Cerebellar nuclear complex (tissue), 1 donor: ENCODE data around the gene SRXN1.

ENCODE experiments used
- DNase-seq, 2 experiments: peaks; one replicate each; lab custom pipeline; 2025; lab: John Stamatoyannopoulos, UW

Gene SRXN1

DNA sequence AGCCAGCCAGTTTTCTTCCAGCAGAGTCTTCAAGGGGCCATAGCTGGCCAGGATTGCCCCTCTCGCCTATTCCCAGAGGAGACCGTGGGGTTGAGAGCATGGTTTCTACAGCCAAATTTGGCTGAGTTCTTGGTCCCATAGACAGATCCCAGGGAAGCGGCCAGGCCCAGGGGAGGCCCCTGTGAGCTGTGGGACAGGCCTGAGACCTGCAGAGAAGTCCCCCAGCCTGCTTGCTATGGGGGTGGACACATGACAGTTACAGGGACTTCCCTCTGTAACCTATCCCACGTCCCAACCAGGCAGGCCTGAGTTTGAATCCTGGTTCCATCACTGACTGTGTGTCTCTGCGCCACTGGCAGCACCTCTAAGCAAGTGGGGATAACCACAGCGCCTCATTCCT is 45.5 kb downstream of the SRXN1 start:
- DNase-seq, result no peak

DNA sequence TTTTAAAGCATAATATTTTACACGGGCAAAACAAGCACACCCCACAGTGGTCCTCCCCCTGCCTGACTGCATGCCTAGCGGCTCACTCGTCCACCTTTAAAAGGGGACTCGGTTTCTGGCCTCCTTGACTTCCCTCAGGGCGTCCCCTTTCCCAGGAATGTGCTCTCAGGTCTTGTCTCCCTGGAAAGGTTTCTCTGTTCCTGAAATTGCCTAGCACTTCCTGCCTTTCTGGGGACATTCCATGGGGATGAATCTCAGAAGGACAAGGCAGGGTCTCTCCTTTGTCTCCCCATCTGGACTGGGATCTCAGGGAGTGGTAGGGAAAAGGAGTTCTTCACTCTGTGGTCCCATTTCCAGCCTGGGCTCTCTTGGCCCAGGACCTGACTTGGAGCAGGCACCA is 47.8 kb downstream of the SRXN1 start:
- no peak for DNase-seq

DNA sequence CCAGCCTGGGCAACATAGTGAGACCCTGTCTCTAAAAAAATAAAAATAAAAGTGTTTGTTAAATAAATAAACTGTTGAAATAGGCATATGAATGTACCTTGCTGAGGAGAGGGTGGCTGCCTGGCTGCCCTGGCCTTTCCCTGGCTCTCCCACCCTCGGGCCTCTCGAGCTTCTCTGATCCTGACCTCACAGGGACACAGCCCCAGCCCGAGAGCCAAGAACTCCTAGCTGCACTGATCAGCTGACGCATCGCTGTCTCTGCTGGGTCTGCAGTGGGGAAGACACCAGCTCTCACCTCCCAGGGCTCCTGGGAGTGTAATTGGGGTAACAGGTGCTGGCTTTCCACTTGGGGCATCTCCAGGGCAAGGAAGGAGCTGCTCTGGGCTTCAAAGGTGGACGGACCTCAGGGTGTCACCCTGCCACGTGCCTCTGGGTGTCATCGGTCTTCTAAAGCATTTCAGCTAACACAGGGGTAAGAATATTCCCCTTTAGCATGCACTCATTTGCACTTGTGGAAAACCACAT is 49.8 kb downstream of the SRXN1 start:
- DNase-seq, result no peak

DNA sequence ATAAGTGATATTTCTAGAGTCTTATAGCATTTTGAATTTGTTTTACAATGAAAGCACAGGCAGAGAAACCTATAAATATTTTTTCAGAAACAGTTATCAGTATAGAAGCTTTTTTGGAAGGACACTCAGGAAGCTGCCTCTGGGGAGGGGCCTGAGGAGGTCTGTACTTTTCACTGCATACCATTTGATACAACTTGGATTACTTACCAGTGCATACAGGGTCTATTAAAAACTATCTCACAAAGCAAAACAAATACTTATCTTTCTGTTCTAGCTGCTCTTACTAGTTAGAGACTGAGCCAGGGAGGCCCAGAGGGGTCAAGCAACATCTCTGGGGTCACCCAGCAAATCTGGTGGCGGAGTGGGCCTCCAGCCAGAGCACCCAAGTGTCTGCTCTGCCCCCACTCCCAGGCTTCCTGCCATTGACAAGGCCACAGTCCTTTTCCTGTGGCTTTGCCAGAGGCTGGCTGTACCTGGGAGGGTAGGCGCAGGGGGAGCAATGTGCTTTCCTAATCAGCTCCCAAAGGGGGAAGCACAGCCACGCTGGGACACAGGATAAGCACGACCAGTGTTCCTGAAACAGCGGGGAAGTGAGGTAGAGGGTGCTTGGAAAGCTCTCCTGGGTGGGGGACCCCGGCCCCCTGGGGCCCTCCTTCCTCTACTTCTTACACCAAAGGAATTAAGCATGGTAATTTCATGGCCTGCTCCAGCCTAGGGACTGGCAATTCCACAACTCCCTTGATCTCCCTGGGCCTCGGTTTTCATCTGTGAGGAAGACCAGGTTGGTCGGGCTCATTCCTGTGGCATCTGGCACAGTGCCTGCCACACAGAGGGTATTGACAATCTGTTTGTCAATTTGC is 50.7 kb downstream of the SRXN1 start:
- DNase-seq, result no peak

DNA sequence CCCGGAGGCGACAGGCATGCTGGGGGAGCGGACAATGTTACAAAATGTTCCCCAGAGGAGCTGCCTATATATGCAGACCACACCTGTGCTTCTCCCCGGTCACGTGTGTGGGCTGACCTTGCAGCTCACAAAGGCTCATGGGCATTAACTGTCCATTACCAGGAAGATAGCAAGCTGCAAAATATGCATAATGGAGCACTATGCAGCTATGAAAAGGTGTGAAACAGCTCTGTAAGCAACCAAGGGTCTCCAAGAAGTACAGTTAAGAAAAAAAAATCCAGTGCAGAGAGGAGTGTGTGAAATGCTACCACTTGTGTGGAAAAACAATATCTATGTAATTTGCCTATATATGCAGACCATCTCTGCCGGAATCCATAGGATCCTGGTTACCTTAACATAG is 52.3 kb downstream of the SRXN1 start:
- DNase-seq, result no peak

DNA sequence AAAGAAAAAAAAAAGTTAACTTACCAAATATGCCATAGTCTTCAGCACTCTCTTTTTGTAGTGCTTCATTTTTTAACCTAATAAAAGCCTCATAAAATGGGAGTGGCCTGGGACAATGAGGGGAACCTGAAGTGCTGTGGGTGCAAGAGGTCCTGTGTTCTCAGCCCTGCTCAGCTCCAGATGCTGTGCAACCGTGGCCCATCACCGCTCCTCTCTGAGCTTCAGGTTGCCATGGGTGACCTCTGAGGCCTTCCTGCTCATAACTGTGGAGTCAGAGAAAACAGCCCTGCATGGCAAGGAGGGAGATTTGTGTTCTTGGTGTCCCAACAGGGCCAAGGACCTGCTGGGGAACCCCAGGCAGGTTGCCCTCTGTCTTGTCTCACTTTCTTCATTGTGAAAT is 52.9 kb downstream of the SRXN1 start:
- no peak for DNase-seq

DNA sequence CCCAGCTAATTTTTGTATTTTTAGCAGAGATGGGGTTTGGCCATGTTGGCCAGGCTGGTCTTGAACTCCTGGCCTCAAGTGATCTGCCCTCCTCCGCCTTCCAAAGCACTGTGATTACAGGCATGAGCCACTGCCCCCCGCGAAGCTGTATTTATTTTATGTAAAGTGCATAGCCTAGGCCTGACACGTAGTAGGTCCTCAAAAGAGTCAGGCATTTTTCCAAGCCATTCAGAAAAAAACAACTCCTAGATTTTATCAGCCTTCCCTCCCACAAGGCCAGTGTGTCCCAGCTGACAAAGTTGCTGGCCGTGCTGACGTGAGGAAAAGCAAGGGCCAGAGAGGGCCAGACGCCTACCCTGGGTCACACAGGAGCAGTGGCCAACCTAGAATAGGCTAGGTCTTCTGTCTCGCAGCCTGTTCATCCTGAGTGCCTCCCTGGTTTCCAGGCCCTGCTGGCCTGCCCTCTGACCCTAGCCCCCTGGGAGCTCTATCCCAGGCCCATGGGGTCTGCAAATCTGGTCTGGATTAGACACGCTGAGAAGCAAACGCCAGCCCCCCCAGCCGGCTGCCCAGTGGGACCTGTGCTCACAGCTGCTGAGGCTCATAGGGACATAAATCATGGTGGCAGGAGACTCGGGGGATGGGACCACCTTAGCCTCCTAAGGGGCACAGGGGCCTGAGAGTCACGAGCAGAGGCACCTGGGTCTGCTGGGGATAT is 54.7 kb downstream of the SRXN1 start:
- DNase-seq, result no peak

DNA sequence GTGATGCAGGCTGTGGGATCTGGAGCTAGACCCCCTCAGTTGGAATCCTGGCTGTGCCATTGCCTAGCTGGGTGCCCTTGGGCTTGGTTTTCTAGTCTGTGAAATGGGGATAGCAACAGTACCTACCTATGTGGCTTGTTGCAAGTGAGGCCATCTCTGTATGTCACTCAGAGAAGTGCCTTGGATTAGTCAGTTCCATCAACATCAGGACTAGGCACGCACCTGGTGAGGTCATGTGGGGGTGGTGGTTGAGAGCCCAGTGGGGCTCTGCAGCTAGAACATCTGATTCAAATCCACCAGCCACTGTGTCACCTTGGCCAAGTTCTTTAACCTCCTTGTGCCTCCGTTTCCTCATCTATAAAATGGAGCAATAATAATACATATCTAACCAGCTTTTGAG is 55.4 kb downstream of the SRXN1 start:
- DNase-seq, result no peak
